Endothelial cell of umbilical vein (primary cell): Measurements from ENCODE around the gene PLGLB1.
"Not testable (repeated sequence)": the region's sequence is repeated elsewhere in the genome, so short reads cannot be mapped to it uniquely, and the experiment has no call there.

Experiments
- GATA2 ChIP-seq: IDR thresholded peaks from 2 replicates; pipeline ENCODE4 v1.7.0; 2011; ENCODE audit warnings: low read depth, mild to moderate bottlenecking, moderate library complexity, mixed read lengths, low read length; ENCODE audit not compliant: insufficient read length, insufficient read depth
- JUN ChIP-seq: IDR thresholded peaks from 2 replicates; pipeline ENCODE4 v1.6.1; 2011; ENCODE audit warnings: borderline replicate concordance, low read depth; ENCODE audit not compliant: insufficient read length, insufficient read depth
- MYC ChIP-seq: IDR thresholded peaks from one replicate; pipeline ENCODE4 v1.6.1; 2011; ENCODE audit warnings: mild to moderate bottlenecking, low read depth, low read length
- POLR2A ChIP-seq: IDR thresholded peaks from 2 replicates; pipeline ENCODE4 v1.6.1; 2012; ENCODE audit warnings: low read depth, mild to moderate bottlenecking, control low read depth, low read length
- POLR2AphosphoS5 ChIP-seq: IDR thresholded peaks from 2 replicates; pipeline ENCODE4 v1.6.1; 2012; ENCODE audit warnings: low read depth, mild to moderate bottlenecking, control low read depth, low read length, moderate library complexity; ENCODE audit not compliant: insufficient read depth
- TF ChIP-seq, protein P1 (sequence below), 2 donors: IDR thresholded peaks; 1 replicate in 1 of 2; 2 replicates in 1 of 2; pipeline ENCODE4 v1.5.1; 2011; ENCODE audit warnings: low read length in 2 of 2, mild to moderate bottlenecking in 2 of 2, moderate library complexity in 2 of 2, control low read depth in 1 of 2, inconsistent platforms in 1 of 2, low read depth in 1 of 2; ENCODE audit not compliant: insufficient read depth in 1 of 2; ENCODE audit errors: extremely low read depth in 1 of 2

DNA sequence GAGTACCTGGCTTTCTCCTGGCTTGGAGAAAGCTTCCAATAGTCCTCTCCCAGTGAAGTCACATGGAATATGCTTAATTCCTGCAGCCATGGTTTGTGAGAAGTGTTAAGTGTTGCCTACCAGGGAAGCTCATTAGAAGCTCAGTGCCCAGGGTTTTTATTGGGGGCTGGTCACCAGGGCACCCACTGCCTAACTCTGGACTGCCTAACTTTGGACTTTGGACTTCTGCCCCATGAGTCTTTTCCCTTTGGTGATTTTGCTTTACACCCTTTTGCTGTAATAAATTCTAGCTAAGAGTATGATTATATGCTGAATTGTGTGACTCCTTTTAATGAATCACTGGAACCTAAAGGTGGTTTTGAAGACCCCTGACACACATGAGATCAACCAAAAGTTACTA, 35.2 kb upstream of the PLGLB1 start:
- TF ChIP-seq, protein P1, sequence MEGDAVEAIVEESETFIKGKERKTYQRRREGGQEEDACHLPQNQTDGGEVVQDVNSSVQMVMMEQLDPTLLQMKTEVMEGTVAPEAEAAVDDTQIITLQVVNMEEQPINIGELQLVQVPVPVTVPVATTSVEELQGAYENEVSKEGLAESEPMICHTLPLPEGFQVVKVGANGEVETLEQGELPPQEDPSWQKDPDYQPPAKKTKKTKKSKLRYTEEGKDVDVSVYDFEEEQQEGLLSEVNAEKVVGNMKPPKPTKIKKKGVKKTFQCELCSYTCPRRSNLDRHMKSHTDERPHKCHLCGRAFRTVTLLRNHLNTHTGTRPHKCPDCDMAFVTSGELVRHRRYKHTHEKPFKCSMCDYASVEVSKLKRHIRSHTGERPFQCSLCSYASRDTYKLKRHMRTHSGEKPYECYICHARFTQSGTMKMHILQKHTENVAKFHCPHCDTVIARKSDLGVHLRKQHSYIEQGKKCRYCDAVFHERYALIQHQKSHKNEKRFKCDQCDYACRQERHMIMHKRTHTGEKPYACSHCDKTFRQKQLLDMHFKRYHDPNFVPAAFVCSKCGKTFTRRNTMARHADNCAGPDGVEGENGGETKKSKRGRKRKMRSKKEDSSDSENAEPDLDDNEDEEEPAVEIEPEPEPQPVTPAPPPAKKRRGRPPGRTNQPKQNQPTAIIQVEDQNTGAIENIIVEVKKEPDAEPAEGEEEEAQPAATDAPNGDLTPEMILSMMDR (IDR thresholded peaks at IDR 0.05; ENCODE audit: extremely low read depth in 1 of 2, insufficient read depth in 1 of 2, low read depth in 1 of 2, low read length in 2 of 2), result not testable (repeated sequence)
- not testable (repeated sequence) for TF ChIP-seq POLR2A, MYC, POLR2AphosphoS5, GATA2, JUN
